ENCODE measurements around the gene ABCA13. TPM values are rescaled to one million over a fixed set of nuclear protein-coding genes. Genes with fewer than 3 reads are reported as not detected.

Gene ABCA13
- total and polyA plus RNA-seq, 2 of the 4 experiments (the other 2 are of a cell fraction), result under 0.01 to 0.07 TPM

- no TSS peak for BruUV-seq (replicated peaks)
- no peak overlapping the region for H3K18ac ChIP-seq (ENCODE audit: low read depth, low read length)
Measured at GRCh38 chr7:48249166-48249565, 77.9 kb downstream of the ABCA13 start.

More at GRCh38 chr7:48249166-48249565, 77.9 kb downstream of the ABCA13 start:
- Histone ChIP-seq H3K9me3 (ENCODE audit: control insufficient read depth, insufficient read depth, low read length) (no peaks in the 10 kb centered on the region), H2AK5ac (ENCODE audit: low read depth, low read length) (no peak overlapping the region), H2BK15ac (ENCODE audit: low read depth, low read length) (no peak overlapping the region), H3K4me3 (ENCODE audit: insufficient read depth, low read depth, low read length) (no peak overlapping the region), H4K91ac (ENCODE audit: insufficient read depth, low read depth, low read length) (no peak overlapping the region), H3K36me3 (ENCODE audit: control insufficient read depth, insufficient read depth, low read length) (no peaks in the 10 kb centered on the region), H2BK120ac (ENCODE audit: low read depth, low read length) (no peak overlapping the region), H2BK20ac (ENCODE audit: low read depth, low read length) (no peak overlapping the region), H3K9me1 (ENCODE audit: insufficient read depth, low read length) (peaks cover 3% of the 10 kb centered on the region; the same call in 1 of the 2 replicates), H3K27me3 (ENCODE audit: control insufficient read depth, insufficient read depth, low read length) (no peaks in the 10 kb centered on the region), H2AFZ (replicated peaks; ENCODE audit: low read length, poor library complexity) (no peak overlapping the region), H3K56ac (ENCODE audit: extremely low read depth, insufficient read depth, low read length) (no peak overlapping the region), H3K4ac (ENCODE audit: low read depth, low read length) (no peak overlapping the region), H3K27ac (ENCODE audit: insufficient read depth, low read length) (no peak overlapping the region), H3K14ac (replicated peaks; ENCODE audit: low read depth, low read length) (no peak overlapping the region), H4K5ac (ENCODE audit: low read depth, low read length) (no peak overlapping the region), H3K4me2 (ENCODE audit: low read depth, low read length) (no peak overlapping the region), H3K4me1 (ENCODE audit: control insufficient read depth, insufficient read depth, low read length) (peaks cover 3% of the 10 kb centered on the region), H2BK5ac (ENCODE audit: low read depth, low read length, poor library complexity, severe bottlenecking) (no peak overlapping the region), H3K79me1 (ENCODE audit: low read depth in 1 of 2, low read length in 2 of 2) (no peaks in the 10 kb centered on the region), H2AK9ac (replicated peaks; ENCODE audit: low read depth, low read length, poor library complexity) (no peak overlapping the region), H4K20me1 (ENCODE audit: insufficient read depth, low read length) (no peaks in the 10 kb centered on the region), H3K9ac (ENCODE audit: low read depth, low read length) (no peak overlapping the region), H3K23ac (ENCODE audit: low read depth, low read length) (no peak overlapping the region), H4K8ac (ENCODE audit: low read depth in 2 of 2, low read length in 2 of 2) (no peak overlapping the region)
- TF ChIP-seq CEBPB (IDR thresholded peaks at IDR 0.05; ENCODE audit: low read depth, low read length) (no peak), RFX5 (IDR thresholded peaks at IDR 0.05; ENCODE audit: low read depth, low read length) (no peak), RAD21 (IDR thresholded peaks at IDR 0.05; ENCODE audit: low read length) (no peak), CTCF (conservative IDR thresholded peaks at IDR 0.05; ENCODE audit: low read depth, low read length) (no peak), USF2 (IDR thresholded peaks at IDR 0.05; ENCODE audit: low read depth, low read length) (no peak), MAFK (IDR thresholded peaks at IDR 0.05; ENCODE audit: low read depth, low read length) (no peak), POLR2A (IDR thresholded peaks at IDR 0.05; ENCODE audit: low read depth, low read length) (no peak), NFE2L2 (IDR thresholded peaks at IDR 0.05; ENCODE audit: low read depth, low read length) (no peak), RCOR1 (IDR thresholded peaks at IDR 0.05; ENCODE audit: insufficient replicate concordance, low read length) (no peak), CHD1 (IDR thresholded peaks at IDR 0.05; ENCODE audit: low read depth, low read length) (no peak), MXI1 (IDR thresholded peaks at IDR 0.05; ENCODE audit: borderline replicate concordance, low read depth, low read length) (no peak), ELK1 (IDR thresholded peaks at IDR 0.05; ENCODE audit: borderline replicate concordance, low read depth, low read length) (no peak), MAZ (IDR thresholded peaks at IDR 0.05; ENCODE audit: borderline replicate concordance, low read depth, low read length) (no peak), FOS (IDR thresholded peaks at IDR 0.05; ENCODE audit: low read depth, low read length) (no peak), BHLHE40 (IDR thresholded peaks at IDR 0.05; ENCODE audit: low read depth, low read length) (no peak), SMC3 (IDR thresholded peaks at IDR 0.05; ENCODE audit: low read depth, low read length) (no peak)
- POLR2A ChIA-PET (ENCODE audit: unreplicated experiment), result no interaction called here
- in situ Hi-C loops (cut with MboI; ENCODE audit: low sequenced_read_pairs), result no loop called here
- WGBS, 2 experiments (ENCODE audit: extremely low coverage in 2 of 2, insufficient read length in 1 of 2), result no CpG with 5 or more reads among the region's 2 CpGs
- intact Hi-C loops (cut with micrococcal nuclease), result no loop called here
- CTCF ChIA-PET, result no interaction called here
- ATAC-seq (ENCODE audit: low read depth) (no peak), DNase-seq (no peak)
- dilution Hi-C loops (cut with HindIII; ENCODE audit: low sequenced_read_pairs, unreplicated experiment), result no loop called here
